Measurements from ENCODE around the gene SNX3.
A peak's percentile ranks its signal among the peaks of the same experiment; 100 is the strongest.
"Not testable (repeated sequence)": the region's sequence is repeated elsewhere in the genome, so short reads cannot be mapped to it uniquely, and the experiment has no call there.

Gene SNX3

DNA sequence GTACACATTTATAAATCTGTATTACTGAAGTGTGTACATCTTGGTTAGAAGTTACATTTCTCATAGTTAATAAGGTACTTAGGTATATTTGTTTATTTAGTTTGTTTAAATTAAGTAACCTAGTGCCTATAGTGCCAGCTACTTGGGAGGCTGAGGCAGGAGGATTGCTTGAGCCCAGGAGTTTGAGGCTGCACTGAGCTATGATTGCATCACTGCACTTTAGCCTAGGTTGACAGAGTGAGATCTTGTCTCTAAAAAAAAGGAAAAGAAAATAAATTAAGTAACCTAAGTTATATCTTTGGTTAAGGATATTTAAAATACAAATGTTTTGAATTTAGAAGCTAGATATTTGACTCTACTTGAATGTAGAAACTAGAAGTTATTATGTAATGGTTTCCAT lies 24.5 kb upstream of the SNX3 start:
- H3K36me3 Mint-ChIP-seq (ENCODE audit: low read depth) = no peaks in the 10 kb centered on the region
- DNase-seq (no peak), ATAC-seq (no peak)
- no peak overlapping the region for H3K4me3 Mint-ChIP-seq
- no peak overlapping the region for H3K27ac Mint-ChIP-seq
- H3K4me1 Mint-ChIP-seq = peaks cover 7% of the 10 kb centered on the region
- no peaks in the 10 kb centered on the region for H3K27me3 Mint-ChIP-seq
- H3K9me3 Mint-ChIP-seq = no peaks in the 10 kb centered on the region

GRCh38 chr6:108277831-108278230 lies 17.0 kb upstream of the SNX3 start:
- H3K4me1 Mint-ChIP-seq = no peaks in the 10 kb centered on the region
- H3K27me3 Mint-ChIP-seq = peaks cover 3% of the 10 kb centered on the region
- H3K4me3 Mint-ChIP-seq = no peak overlapping the region
- no peak overlapping the region for H3K27ac Mint-ChIP-seq
- DNase-seq (no peak), ATAC-seq (no peak)
- no peaks in the 10 kb centered on the region for H3K9me3 Mint-ChIP-seq
- H3K36me3 Mint-ChIP-seq (ENCODE audit: low read depth) = no peaks in the 10 kb centered on the region

GRCh38 chr6:108277295-108277694 lies 16.5 kb upstream of the SNX3 start:
- Mint-ChIP-seq H3K9me3 (no peaks in the 10 kb centered on the region), H3K4me1 (no peaks in the 10 kb centered on the region), H3K4me3 (no peak overlapping the region), H3K27me3 (peaks cover 3% of the 10 kb centered on the region), H3K36me3 (ENCODE audit: low read depth) (no peaks in the 10 kb centered on the region), H3K27ac (no peak overlapping the region)
- no peak for ATAC-seq
- DNase-seq = no peak

DNA sequence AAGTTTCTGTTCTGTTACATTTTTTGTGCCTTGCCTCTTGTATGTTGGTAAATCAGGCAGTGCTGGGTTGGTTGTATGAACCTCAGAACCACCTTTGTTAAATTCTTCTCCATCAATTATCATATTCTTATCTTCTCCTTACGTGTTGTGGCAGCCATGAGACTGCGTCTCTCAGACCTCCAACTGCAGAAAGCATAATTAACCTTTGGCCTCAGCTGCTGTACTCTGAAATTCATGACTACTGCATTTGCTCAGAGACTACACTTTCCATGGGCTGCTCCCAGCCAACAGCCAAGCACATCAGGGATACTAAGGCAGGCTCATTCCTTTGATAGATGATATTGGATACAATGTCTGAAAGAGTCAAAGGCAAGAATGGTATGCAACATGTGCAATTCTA lies 15.1 kb upstream of the SNX3 start:
- ATAC-seq (no peak), DNase-seq (no peak)
- H3K4me3 Mint-ChIP-seq = no peak overlapping the region
- no peaks in the 10 kb centered on the region for H3K9me3 Mint-ChIP-seq
- H3K27me3 Mint-ChIP-seq = peaks cover 3% of the 10 kb centered on the region
- H3K27ac Mint-ChIP-seq = no peak overlapping the region
- no peaks in the 10 kb centered on the region for H3K36me3 Mint-ChIP-seq (ENCODE audit: low read depth)
- no peaks in the 10 kb centered on the region for H3K4me1 Mint-ChIP-seq

DNA sequence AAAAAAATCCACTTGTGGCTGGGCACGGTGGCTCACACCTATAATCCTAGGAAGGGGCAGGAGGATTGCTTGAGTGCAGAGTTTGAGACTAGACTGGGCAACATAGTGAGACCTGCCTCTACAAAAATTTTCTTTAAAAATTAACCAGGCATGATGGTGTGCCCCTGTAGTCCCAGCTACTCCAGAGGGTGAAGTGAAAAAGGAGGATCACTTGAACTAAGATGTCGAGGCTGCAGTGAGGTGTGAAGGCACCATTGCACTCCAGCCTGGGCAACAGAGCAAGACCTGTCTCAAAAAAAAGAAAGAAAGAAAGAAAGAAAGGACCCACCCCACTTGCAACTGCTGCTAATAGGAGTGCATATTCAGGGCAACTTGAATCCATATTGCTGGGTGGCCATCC lies 13.7 kb upstream of the SNX3 start:
- no peak overlapping the region for H3K27ac Mint-ChIP-seq
- H3K9me3 Mint-ChIP-seq = no peaks in the 10 kb centered on the region
- DNase-seq = no peak
- no peaks in the 10 kb centered on the region for H3K27me3 Mint-ChIP-seq
- H3K4me3 Mint-ChIP-seq = no peak overlapping the region
- no peaks in the 10 kb centered on the region for H3K4me1 Mint-ChIP-seq
- no peak for ATAC-seq
- no peaks in the 10 kb centered on the region for H3K36me3 Mint-ChIP-seq (ENCODE audit: low read depth)

GRCh38 chr6:108269955-108270354 lies 9.1 kb upstream of the SNX3 start:
- DNase-seq; ATAC-seq; H3K4me1 Mint-ChIP-seq; H3K27ac Mint-ChIP-seq; H3K27me3 Mint-ChIP-seq; H3K9me3 Mint-ChIP-seq; H3K4me3 Mint-ChIP-seq; H3K36me3 Mint-ChIP-seq (ENCODE audit: low read depth): not testable (repeated sequence)

- no peaks in the 10 kb centered on the region for H3K36me3 Mint-ChIP-seq (ENCODE audit: low read depth)
- H3K27ac Mint-ChIP-seq = no peak overlapping the region
- DNase-seq = no peak
These were observed 8.0 kb upstream of the SNX3 start for GRCh38 chr6:108268845-108269244.

DNA sequence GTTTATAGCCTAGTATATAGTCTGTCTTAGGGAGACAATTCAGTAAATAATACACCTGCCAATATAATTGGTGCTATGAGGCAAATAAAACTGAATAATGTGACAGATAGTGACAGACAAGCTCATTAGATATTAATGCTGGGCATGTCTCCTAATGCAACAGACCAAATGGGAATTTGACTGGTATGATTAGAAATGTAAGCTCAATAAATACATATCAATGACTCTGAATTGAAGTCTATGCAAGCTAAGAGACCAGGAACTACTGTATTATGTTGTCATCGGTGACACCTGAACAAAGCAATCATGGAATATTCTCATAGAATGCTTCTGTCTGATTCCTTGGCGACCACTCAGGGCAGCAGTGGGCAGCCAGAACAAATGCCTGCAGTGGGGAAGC lies 2.5 kb upstream of the SNX3 start:
- ATAC-seq (no peak), DNase-seq (no peak)
- Mint-ChIP-seq H3K4me3 (no peak overlapping the region), H3K9me3 (no peaks in the 10 kb centered on the region), H3K36me3 (ENCODE audit: low read depth) (no peaks in the 10 kb centered on the region), H3K4me1 (peaks cover 22% of the 10 kb centered on the region), H3K27ac (no peak overlapping the region), H3K27me3 (no peaks in the 10 kb centered on the region)

More at GRCh38 chr6:108268845-108269244, 8.0 kb upstream of the SNX3 start:
- Mint-ChIP-seq H3K4me3 (no peak overlapping the region), H3K9me3 (no peaks in the 10 kb centered on the region), H3K4me1 (no peaks in the 10 kb centered on the region), H3K27me3 (no peaks in the 10 kb centered on the region)
- ATAC-seq = no peak

DNA sequence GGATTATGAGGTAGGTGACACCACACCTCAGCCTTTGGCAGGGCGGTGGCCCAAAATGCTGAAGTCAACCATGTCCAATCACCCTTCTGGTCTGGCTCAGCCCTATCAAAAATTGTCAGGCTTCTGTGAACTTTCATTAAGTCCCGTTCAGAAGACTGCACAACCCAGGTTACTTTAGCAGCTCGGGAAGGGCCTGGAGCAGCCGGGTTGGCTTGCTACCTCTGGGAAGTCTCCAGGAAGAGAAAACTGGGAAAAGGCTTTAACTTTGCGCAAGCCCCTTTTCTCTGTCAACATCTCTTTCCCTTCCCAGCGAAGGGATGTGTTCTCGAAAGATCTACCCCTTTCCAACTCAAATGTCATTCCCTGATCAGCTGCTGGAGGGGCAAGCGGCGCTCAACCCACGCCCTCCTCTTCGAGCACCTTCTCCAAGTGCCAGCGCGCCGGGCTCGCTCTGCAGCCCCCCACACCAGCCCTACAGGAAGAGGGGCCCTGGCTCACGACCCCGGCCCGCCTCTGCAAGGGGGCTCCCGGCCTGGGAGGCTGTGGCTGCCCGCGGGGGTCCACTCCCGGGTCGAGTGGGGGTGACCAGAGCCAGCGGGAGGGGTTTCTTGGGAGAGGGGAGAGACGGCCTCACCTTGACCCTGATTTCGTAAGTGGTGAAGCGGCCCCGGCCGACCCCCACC lies 573 bp downstream of the SNX3 start:
- Mint-ChIP-seq H3K4me3 (peak overlapping the region; percentile 90), H3K9me3 (no peaks in the 10 kb centered on the region), H3K27me3 (no peaks in the 10 kb centered on the region), H3K4me1 (peaks cover 33% of the 10 kb centered on the region), H3K36me3 (ENCODE audit: low read depth) (peaks cover 6% of the 10 kb centered on the region), H3K27ac (peak overlapping the region; percentile 96)
- ATAC-seq (no peak), DNase-seq (peak; percentile 26)

GRCh38 chr6:108254433-108255410 lies 6.1 kb downstream of the SNX3 start:
- Mint-ChIP-seq H3K4me1 (peaks cover 51% of the 10 kb centered on the region), H3K36me3 (ENCODE audit: low read depth) (peaks cover 21% of the 10 kb centered on the region), H3K27ac (peak overlapping the region; percentile 19), H3K27me3 (no peaks in the 10 kb centered on the region), H3K9me3 (no peaks in the 10 kb centered on the region), H3K4me3 (no peak overlapping the region)
- ATAC-seq (no peak), DNase-seq (no peak)

DNA sequence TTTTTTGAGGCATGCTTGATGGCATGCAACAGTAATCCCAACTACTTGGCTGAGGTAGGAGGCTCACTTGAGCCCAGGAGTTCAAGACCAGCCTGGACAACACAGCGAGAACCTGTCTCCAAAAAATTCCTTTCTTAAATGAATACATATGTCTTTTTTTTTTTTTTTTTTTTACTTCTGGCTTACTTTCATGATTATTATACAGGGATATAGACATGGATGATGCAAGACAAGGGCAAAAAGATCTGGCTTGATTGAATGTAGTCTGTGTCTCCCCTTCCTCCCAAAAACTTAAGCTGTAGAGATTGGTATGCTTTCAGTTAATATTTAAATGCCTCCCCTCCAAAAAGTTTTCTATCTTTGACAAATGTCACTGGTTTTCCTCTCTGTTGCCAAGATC lies 7.6 kb downstream of the SNX3 start:
- Mint-ChIP-seq H3K4me1 (peaks cover 47% of the 10 kb centered on the region), H3K27ac (no peak overlapping the region), H3K9me3 (no peaks in the 10 kb centered on the region), H3K4me3 (no peak overlapping the region), H3K27me3 (no peaks in the 10 kb centered on the region), H3K36me3 (ENCODE audit: low read depth) (peaks cover 22% of the 10 kb centered on the region)
- DNase-seq (no peak), ATAC-seq (no peak)

- DNase-seq (no peak), ATAC-seq (no peak)
- Mint-ChIP-seq H3K9me3 (no peaks in the 10 kb centered on the region), H3K4me3 (no peak overlapping the region), H3K36me3 (ENCODE audit: low read depth) (peaks cover 26% of the 10 kb centered on the region), H3K27me3 (no peaks in the 10 kb centered on the region), H3K27ac (no peak overlapping the region), H3K4me1 (peaks cover 50% of the 10 kb centered on the region)
These were observed 8.8 kb downstream of the SNX3 start for GRCh38 chr6:108252055-108252454.

GRCh38 chr6:108251252-108251651 lies 9.6 kb downstream of the SNX3 start:
- H3K4me3 Mint-ChIP-seq = no peak overlapping the region
- H3K4me1 Mint-ChIP-seq = peaks cover 44% of the 10 kb centered on the region

GRCh38 chr6:108250240-108250866 lies 10.5 kb downstream of the SNX3 start:
- Mint-ChIP-seq H3K36me3 (ENCODE audit: low read depth) (peaks cover 32% of the 10 kb centered on the region), H3K27ac (no peak overlapping the region), H3K4me1 (peaks cover 44% of the 10 kb centered on the region), H3K4me3 (no peak overlapping the region), H3K27me3 (no peaks in the 10 kb centered on the region), H3K9me3 (no peaks in the 10 kb centered on the region)
- DNase-seq (no peak), ATAC-seq (no peak)

More at GRCh38 chr6:108251252-108251651, 9.6 kb downstream of the SNX3 start:
- Mint-ChIP-seq H3K27ac (no peak overlapping the region), H3K9me3 (no peaks in the 10 kb centered on the region), H3K36me3 (ENCODE audit: low read depth) (peaks cover 27% of the 10 kb centered on the region), H3K27me3 (no peaks in the 10 kb centered on the region)
- DNase-seq = no peak
- no peak for ATAC-seq
